ENCODE results near the gene CPVL.
"Not testable (repeated sequence)": the region's sequence is repeated elsewhere in the genome, so short reads cannot be mapped to it uniquely, and the experiment has no call there.

Gene CPVL

DNA sequence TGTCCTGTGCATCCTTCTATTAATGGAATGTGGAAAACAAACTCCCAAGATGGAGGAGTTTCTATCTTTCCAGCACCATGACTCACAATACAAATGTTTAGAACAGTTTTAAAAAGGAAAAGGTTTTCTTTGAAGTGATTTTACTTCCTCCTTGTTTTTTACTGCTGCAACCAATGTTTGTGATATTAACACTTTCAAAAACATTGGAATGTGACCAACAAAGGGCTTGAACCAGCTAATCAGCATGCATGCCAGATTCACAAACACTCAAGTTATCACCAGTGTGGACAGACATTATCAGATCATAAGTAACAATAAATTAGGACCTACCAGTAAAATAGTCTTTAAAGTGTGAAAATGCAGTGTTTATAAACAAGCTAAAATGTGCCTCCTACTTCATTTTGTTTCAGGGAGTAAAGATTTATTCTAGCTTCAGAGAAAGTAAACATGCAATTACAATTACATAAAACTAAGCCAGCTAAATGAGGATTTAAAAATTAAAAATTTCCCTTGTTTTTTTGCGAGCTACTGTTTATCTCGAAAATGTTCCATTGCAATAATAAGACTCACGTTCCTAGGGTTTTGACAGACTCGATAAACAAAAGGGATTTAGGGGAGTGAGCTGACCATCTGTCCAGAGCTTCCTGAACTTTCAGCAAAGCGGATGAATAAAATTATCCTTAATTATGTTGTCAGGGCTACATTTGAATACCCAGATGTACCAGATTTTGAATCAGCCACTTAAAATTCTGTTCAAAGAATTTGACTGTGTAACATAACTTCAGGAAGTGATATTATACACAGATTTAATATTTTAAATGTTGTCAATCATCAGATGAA, 29.8 kb downstream of the CPVL start:
- Histone ChIP-seq H3K9me3 (ENCODE audit: insufficient read depth, low read depth, low read length) (no peaks in the 10 kb centered on the region), H3K27me3 (ENCODE audit: insufficient read depth, low read length) (no peaks in the 10 kb centered on the region), H3K4me1 (ENCODE audit: insufficient read depth, low read length) (peaks cover 14% of the 10 kb centered on the region), H3K4me3 (ENCODE audit: low read length) (no peak overlapping the region), H3K9ac (ENCODE audit: low read depth, low read length) (no peak overlapping the region), H3K36me3 (ENCODE audit: insufficient read depth, low read length) (no peaks in the 10 kb centered on the region), H3K27ac (ENCODE audit: low read depth, low read length) (0 out of 2 replicates have a peak overlapping the region, but pooled peaks have one; percentile 17)
- WGBS: 94% methylated on average over 5 of the region's 5 CpGs

DNA sequence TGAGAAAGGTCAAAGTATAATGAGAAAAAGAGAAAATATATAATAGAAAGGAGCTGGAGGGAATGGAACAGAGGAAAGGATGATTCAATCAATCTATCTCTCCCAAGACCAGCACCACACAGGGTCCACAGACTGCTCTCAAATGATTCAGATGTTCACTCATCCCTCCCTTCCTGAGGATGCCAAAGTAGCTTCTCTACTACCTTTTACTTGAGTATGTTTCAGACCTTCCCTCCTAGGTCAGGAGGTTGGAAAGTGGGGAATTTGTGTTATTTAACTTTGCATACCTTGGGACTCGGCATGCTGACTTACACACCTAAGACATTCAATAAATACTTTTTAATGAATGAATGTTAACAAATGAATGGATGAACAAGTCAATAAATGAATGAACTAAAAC, 30.6 kb downstream of the CPVL start:
- no peak overlapping the region for H3K4me3 ChIP-seq (ENCODE audit: low read length)
- peak overlapping the region; percentile 17; the same call in 1 of the 2 replicates for H3K27ac ChIP-seq (ENCODE audit: low read depth, low read length)
- no peaks in the 10 kb centered on the region; the same call in 1 of the 2 replicates for H3K36me3 ChIP-seq (ENCODE audit: insufficient read depth, low read length)
- no peaks in the 10 kb centered on the region for H3K9me3 ChIP-seq (ENCODE audit: insufficient read depth, low read depth, low read length)
- H3K9ac ChIP-seq (ENCODE audit: low read depth, low read length): no peak overlapping the region
- WGBS: no CpG with 5 or more reads among the region's 1 CpG
- no peaks in the 10 kb centered on the region for H3K27me3 ChIP-seq (ENCODE audit: insufficient read depth, low read length)
- peaks cover 14% of the 10 kb centered on the region; the same call in 1 of the 2 replicates for H3K4me1 ChIP-seq (ENCODE audit: insufficient read depth, low read length)

DNA sequence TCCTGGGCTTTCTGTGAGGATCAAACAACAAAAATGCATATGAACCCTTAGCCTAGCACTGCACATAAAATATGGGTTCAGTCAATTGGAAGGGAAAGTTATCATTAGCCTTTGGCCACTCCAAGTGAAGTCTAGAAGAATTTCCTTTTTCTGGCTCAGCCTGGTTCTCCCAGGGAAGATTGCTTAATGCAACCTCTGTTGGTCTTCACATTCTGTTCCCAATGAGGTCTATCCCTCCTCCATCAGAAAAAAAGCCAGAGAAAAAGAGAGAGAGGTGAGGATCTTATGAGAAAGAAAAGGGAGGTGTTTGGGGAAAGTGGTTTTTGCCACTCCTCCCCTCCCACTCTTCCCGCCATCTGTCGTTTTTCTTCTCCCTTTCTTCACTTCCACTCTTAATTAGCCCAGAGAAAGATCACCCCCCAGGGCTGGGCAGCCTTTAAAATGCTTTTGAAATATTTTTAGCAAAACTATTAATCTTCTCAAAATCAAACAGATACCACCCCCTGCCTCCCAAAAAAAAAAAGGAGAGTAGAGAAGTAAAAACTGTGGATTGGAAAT, 31.1 kb downstream of the CPVL start:
- 76% methylated on average over 2 of the region's 2 CpGs for WGBS
- Histone ChIP-seq H3K27ac (ENCODE audit: low read depth, low read length) (no peak overlapping the region), H3K9me3 (ENCODE audit: insufficient read depth, low read depth, low read length) (no peaks in the 10 kb centered on the region), H3K36me3 (ENCODE audit: insufficient read depth, low read length) (no peaks in the 10 kb centered on the region; the same call in 1 of the 2 replicates), H3K4me3 (ENCODE audit: low read length) (no peak overlapping the region), H3K9ac (ENCODE audit: low read depth, low read length) (no peak overlapping the region), H3K27me3 (ENCODE audit: insufficient read depth, low read length) (no peaks in the 10 kb centered on the region), H3K4me1 (ENCODE audit: insufficient read depth, low read length) (peaks cover 14% of the 10 kb centered on the region; the same call in 1 of the 2 replicates)

DNA sequence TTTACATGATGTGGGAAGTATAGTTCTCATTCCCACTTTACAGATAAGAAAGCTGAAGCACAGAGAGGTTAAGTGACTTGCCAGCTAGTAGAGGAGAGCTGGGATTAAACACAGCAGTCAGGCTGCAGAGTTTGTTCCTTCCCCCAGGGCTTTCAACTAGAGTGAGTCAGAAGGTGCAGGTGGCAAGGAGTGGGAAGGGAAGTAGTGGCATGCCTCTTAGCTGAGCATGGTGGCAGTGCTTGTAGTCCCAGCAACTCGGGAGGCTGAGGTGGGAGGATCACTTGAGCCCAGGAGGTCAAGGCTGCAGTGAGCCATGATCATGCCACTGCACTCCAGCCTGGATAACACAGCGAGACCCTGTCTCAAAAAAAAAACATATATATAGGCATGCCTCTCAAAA, 32.1 kb downstream of the CPVL start:
- not testable (repeated sequence) for H3K9ac ChIP-seq (ENCODE audit: low read depth, low read length); H3K9me3 ChIP-seq (ENCODE audit: insufficient read depth, low read depth, low read length); H3K27ac ChIP-seq (ENCODE audit: low read depth, low read length); H3K4me3 ChIP-seq (ENCODE audit: low read length); H3K27me3 ChIP-seq (ENCODE audit: insufficient read depth, low read length); H3K36me3 ChIP-seq (ENCODE audit: insufficient read depth, low read length)
- peaks cover 14% of the 10 kb centered on the region; the same call in 1 of the 2 replicates for H3K4me1 ChIP-seq (ENCODE audit: insufficient read depth, low read length)
- 92% methylated on average over 2 of the region's 2 CpGs for WGBS

DNA sequence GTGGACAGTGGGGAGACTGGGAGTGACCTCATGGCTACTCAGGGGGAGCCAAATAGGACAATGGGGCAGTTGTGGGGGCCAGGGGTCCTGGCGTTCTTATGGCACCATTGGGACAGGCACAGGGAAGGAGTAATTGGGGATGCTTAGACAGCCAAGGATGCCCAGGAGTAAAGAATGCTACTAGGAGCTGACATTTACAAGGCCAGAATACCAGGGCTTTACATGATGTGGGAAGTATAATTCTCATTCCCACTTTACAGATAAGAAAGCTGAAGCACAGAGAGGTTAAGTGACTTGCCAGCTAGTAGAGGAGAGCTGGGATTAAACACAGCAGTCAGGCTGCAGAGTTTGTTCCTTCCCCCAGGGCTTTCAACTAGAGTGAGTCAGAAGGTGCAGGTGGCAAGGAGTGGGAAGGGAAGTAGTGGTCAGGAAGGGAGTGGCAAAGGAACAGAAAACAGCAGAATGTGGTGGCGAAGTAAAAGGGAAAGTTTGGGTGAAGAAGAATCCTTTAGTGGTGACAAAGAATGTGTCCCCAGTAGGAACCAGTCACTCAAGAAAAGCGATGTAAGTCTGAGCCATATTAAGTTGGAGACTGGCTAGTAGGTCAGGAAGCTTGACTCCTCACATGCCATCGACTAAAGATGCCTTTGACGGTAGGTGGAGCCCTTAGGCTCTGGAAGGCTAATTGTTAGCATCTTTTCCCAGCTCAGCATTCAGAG, 32.8 kb downstream of the CPVL start:
- H3K9me3 ChIP-seq (ENCODE audit: insufficient read depth, low read depth, low read length): no peaks in the 10 kb centered on the region
- H3K4me3 ChIP-seq (ENCODE audit: low read length): no peak overlapping the region
- H3K9ac ChIP-seq (ENCODE audit: low read depth, low read length): no peak overlapping the region
- WGBS: 48% methylated on average over 5 of the region's 5 CpGs
- H3K27ac ChIP-seq (ENCODE audit: low read depth, low read length): no peak overlapping the region
- peaks cover 14% of the 10 kb centered on the region; the same call in 1 of the 2 replicates for H3K4me1 ChIP-seq (ENCODE audit: insufficient read depth, low read length)
- H3K36me3 ChIP-seq (ENCODE audit: insufficient read depth, low read length): no peaks in the 10 kb centered on the region; the same call in 1 of the 2 replicates
- no peaks in the 10 kb centered on the region for H3K27me3 ChIP-seq (ENCODE audit: insufficient read depth, low read length)

DNA sequence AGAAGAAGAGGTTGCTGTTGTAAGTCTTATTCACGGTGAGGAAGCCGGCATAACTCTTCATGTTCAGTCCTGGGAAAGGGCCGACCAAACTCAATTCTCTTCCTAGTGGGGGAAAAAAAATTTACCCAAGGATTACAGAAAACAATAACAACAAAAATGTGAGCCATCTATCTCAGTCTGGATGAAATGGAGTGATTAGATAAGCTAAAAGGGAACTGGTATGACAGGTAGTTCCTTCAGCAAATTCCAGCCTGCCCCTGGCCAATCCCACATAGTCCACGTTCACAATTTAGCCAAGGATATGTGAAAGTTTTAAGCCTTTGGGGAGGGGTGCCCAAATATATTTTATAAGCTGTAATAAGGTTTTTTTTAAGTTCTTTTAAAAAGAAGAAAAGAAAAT, 33.6 kb downstream of the CPVL start:
- H3K27ac ChIP-seq (ENCODE audit: low read depth, low read length): no peak overlapping the region
- WGBS: 88% methylated on average over 2 of the region's 4 CpGs
- H3K9me3 ChIP-seq (ENCODE audit: insufficient read depth, low read depth, low read length): no peaks in the 10 kb centered on the region
- H3K4me1 ChIP-seq (ENCODE audit: insufficient read depth, low read length): peaks cover 14% of the 10 kb centered on the region; the same call in 1 of the 2 replicates
- no peaks in the 10 kb centered on the region for H3K27me3 ChIP-seq (ENCODE audit: insufficient read depth, low read length)
- H3K9ac ChIP-seq (ENCODE audit: low read depth, low read length): no peak overlapping the region
- H3K4me3 ChIP-seq (ENCODE audit: low read length): no peak overlapping the region
- no peaks in the 10 kb centered on the region; the same call in 1 of the 2 replicates for H3K36me3 ChIP-seq (ENCODE audit: insufficient read depth, low read length)

DNA sequence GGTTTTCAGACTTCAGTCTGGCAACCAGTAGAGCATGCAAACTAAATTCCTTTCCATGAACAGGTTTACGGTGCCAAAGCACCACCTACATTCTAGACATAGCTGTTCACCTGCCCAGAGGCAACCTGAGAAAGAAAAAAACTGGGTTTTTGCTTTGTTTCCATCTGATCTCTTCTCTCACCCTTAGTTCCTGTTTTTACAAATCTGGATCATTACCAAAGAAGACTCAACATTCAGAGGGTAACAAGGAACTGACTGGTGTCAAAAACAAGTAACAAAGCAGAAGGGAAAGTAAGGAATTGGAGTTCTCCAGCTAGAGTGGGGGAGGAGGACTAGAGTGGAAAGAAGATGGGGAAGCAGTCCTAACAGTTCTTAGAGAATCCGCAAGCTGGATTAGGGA, 36.4 kb downstream of the CPVL start:
- Histone ChIP-seq H3K9me3 (ENCODE audit: insufficient read depth, low read depth, low read length) (no peaks in the 10 kb centered on the region), H3K36me3 (ENCODE audit: insufficient read depth, low read length) (no peaks in the 10 kb centered on the region; the same call in 1 of the 2 replicates), H3K9ac (ENCODE audit: low read depth, low read length) (no peak overlapping the region), H3K4me3 (ENCODE audit: low read length) (no peak overlapping the region), H3K4me1 (ENCODE audit: insufficient read depth, low read length) (peaks cover 3% of the 10 kb centered on the region; the same call in 1 of the 2 replicates), H3K27ac (ENCODE audit: low read depth, low read length) (no peak overlapping the region), H3K27me3 (ENCODE audit: insufficient read depth, low read length) (no peaks in the 10 kb centered on the region)
- 89% methylated on average over 2 of the region's 2 CpGs for WGBS

GRCh38 chr7:29109358-29109757, 37.0 kb downstream of the CPVL start:
- Histone ChIP-seq H3K4me1 (ENCODE audit: insufficient read depth, low read length) (peaks cover 3% of the 10 kb centered on the region; the same call in 1 of the 2 replicates), H3K36me3 (ENCODE audit: insufficient read depth, low read length) (no peaks in the 10 kb centered on the region; the same call in 1 of the 2 replicates), H3K4me3 (ENCODE audit: low read length) (no peak overlapping the region), H3K9me3 (ENCODE audit: insufficient read depth, low read depth, low read length) (no peaks in the 10 kb centered on the region), H3K27ac (ENCODE audit: low read depth, low read length) (no peak overlapping the region), H3K27me3 (ENCODE audit: insufficient read depth, low read length) (no peaks in the 10 kb centered on the region), H3K9ac (ENCODE audit: low read depth, low read length) (no peak overlapping the region)
- WGBS: 95% methylated on average over 3 of the region's 3 CpGs

DNA sequence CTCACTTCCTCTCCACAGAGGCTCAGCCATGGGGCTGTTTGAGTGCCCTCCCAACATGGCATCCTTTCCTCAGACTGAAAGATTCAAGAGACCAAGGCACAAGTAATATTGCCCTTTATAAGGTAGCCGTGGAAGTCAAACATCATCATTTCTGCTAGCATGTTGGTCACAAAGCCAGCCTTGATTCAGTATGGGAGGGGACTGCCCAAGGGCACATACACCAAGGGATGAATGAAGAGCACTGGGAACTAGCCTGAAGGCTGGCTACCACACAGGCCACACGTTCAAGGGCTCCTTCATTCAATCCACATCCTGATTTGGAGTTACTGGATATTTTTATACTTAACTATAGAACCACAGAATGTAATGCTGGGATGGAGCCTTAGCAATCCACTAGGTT, 39.3 kb downstream of the CPVL start:
- H3K4me3 ChIP-seq (ENCODE audit: low read length): no peak overlapping the region
- 100% methylated on average over 1 of the region's 2 CpGs for WGBS
- H3K9ac ChIP-seq (ENCODE audit: low read depth, low read length): no peak overlapping the region
- H3K36me3 ChIP-seq (ENCODE audit: insufficient read depth, low read length): no peaks in the 10 kb centered on the region; the same call in 1 of the 2 replicates
- no peaks in the 10 kb centered on the region for H3K27me3 ChIP-seq (ENCODE audit: insufficient read depth, low read length)
- no peaks in the 10 kb centered on the region for H3K4me1 ChIP-seq (ENCODE audit: insufficient read depth, low read length)
- H3K27ac ChIP-seq (ENCODE audit: low read depth, low read length): no peak overlapping the region
- H3K9me3 ChIP-seq (ENCODE audit: insufficient read depth, low read depth, low read length): no peaks in the 10 kb centered on the region

- no peak overlapping the region for H3K4me3 ChIP-seq (ENCODE audit: low read length)
- H3K4me1 ChIP-seq (ENCODE audit: insufficient read depth, low read length): no peaks in the 10 kb centered on the region
- H3K27ac ChIP-seq (ENCODE audit: low read depth, low read length): no peak overlapping the region
- no peaks in the 10 kb centered on the region for H3K27me3 ChIP-seq (ENCODE audit: insufficient read depth, low read length)
- no peaks in the 10 kb centered on the region; the same call in 1 of the 2 replicates for H3K36me3 ChIP-seq (ENCODE audit: insufficient read depth, low read length)
- H3K9ac ChIP-seq (ENCODE audit: low read depth, low read length): no peak overlapping the region
- no peaks in the 10 kb centered on the region for H3K9me3 ChIP-seq (ENCODE audit: insufficient read depth, low read depth, low read length)
- 91% methylated on average over 3 of the region's 3 CpGs for WGBS
Observed at GRCh38 chr7:29106669-29106988, 39.7 kb downstream of the CPVL start.

Measured in HUES64 (cell line).